HL-60/S4 (cell line): ENCODE results near the gene TRAP1.

Experiments used
- in situ Hi-C: fragments of 300-500 bp; cut with MboI; formaldehyde crosslinking; loops from 2 replicates; pipeline ENCODE4 v1.14.3; 2022; ENCODE audit warnings: low sequenced_read_pairs

Gene TRAP1

DNA sequence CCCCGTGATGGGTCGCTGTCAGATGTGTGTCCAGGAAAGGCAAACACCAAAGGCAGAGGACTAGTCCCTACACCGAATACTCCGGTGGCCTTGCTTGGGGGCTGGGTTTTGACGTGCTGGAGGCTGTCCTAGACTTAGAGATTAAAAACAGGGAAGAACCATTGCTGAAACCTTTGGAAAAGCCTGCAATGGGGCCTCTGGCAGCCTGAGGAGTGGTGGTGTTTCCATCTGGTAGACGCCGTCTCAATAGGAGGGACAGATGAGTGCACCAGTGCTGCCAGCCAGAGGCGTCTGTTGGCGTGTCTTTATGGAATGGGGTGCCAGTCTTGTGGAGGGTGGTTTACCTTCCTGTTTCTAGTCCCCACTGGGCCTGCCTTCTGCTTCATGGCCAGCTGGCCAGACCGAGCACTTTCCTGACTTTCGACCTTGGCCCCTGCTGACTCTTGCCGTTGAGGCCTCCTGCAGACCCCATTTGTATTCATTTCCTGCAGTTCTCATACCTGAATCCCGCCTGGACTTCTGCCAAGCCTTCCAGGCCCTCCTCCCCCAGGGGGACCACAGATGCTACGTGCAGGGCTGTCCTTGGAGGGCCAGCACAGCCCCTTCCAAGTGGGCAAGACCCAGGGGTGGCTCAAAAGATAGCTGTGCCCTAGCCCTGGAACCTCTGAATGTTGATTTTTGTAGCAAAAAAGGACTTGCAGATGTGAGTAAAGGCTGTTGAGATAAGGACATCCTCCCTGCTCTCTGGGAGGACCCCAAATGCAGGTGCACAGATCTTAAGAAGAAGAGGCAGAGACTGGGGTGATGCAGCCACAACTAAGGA lies 64.7 kb downstream of the TRAP1 start:
- in situ Hi-C loops: no loop called here

- in situ Hi-C loops: no loop called here
Measured at GRCh38 chr16:3651461-3652372, 65.6 kb downstream of the TRAP1 start.

GRCh38 chr16:3650631-3651265 lies 66.6 kb downstream of the TRAP1 start:
- in situ Hi-C loops: no loop called here

GRCh38 chr16:3646348-3646920 lies 70.9 kb downstream of the TRAP1 start:
- in situ Hi-C loops: no loop called here

DNA sequence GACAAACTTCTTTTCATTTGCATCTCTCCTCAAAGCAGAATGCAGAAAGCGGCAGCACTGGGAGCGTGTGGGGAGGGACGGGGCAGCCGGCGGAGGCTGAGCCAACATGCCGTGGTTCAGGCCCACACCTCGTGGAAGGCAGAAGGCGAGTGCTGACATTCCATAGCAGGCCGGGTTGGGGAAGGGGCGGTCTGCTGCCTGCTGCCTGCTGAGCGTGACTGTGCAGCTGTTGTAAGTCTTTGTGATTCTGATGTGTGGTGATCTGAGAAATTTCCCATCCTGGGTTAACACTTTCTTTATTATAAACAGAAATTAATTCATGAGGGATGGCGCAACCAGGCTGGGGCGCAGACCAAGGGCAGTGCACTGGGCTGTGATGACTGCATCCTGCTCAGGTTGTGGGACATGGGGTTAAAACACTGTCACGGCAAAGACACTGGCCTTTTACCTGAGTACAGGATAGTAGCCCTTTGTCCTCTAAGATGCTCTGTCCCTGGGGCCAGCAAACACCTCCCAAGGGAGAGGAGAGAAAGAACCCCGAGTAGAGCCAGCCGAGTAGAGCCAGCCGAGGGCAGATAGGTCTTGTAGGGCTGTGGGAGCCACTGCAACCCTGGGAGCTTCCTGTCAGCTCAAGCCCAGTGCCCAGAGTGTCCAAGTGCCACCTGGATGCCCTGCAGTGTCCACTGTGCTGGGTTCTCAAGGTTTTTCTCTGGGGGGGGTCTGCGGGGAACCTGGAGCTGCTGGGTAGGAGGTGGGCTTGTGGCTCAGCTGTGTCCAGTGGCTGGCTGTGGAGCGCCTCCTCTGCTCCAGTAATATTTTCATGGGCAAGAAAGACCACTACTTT lies 71.6 kb downstream of the TRAP1 start:
- in situ Hi-C loops: no loop called here

GRCh38 chr16:3645108-3645503 lies 72.2 kb downstream of the TRAP1 start:
- in situ Hi-C loops: no loop called here

- in situ Hi-C loops: no loop called here
Measured at GRCh38 chr16:3643095-3643730, 74.1 kb downstream of the TRAP1 start.

DNA sequence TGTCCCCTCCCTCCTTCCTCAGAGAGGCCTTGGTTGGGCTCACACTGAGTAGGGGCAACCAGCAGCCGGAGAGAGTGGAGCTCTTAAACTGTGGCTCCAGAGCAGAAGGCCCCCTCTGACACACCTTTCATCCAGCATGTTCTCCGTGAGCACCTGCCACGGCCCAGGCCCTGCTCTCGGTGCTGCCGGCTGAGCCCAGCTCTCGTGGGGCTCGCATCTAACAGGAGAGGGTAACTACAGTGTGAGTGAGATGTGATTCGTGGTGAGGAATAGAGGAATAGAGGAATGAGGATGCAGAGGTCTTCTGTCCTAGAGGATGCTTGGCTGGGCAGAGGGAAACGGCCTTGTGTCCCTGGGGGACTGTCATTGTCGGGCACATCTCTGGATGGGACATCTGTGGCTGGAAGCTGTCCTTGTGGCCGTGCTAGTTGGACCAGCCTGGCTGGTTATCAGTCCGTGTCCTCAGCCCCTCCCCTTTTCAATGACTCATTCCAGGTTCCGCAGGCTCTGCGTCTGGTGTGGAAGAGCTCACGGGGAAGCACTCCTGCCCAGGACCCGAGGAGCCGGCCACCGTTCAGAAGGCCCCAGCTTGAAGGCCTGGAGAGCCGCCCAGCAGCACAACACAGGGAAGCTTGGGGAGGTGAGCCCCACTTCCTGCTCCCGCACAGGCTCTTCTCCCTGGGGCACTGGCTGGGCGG lies 74.8 kb downstream of the TRAP1 start:
- in situ Hi-C loops: no loop called here

DNA sequence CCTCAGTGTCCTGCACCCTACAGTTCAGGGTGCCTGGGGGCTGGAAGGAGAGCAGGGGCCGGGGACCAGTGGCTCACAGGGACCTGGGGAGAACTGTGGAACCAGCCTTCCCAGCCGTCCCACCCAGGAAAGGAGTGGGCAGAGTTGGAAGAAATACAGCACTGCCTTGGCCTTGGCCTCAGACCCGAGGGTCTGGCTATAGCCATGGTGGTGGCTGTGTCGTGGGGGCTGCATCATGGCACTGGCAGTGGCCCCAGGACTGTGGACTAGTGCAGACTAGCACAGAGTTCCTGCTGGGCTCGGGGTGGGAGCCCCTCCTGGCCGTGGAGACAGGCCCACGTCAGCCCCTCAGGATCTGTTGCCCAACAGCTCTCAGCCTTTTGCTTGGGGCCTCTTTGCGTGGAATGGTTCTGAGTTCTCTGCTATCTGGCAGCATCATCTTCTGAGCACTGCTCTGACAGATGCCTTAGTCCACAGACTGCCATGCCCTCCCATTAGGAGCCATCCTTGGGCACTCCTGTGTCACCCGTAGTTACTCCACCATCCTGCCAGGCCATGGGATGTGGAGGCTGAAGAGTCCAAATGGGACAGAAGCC lies 75.4 kb downstream of the TRAP1 start:
- in situ Hi-C loops: no loop called here

DNA sequence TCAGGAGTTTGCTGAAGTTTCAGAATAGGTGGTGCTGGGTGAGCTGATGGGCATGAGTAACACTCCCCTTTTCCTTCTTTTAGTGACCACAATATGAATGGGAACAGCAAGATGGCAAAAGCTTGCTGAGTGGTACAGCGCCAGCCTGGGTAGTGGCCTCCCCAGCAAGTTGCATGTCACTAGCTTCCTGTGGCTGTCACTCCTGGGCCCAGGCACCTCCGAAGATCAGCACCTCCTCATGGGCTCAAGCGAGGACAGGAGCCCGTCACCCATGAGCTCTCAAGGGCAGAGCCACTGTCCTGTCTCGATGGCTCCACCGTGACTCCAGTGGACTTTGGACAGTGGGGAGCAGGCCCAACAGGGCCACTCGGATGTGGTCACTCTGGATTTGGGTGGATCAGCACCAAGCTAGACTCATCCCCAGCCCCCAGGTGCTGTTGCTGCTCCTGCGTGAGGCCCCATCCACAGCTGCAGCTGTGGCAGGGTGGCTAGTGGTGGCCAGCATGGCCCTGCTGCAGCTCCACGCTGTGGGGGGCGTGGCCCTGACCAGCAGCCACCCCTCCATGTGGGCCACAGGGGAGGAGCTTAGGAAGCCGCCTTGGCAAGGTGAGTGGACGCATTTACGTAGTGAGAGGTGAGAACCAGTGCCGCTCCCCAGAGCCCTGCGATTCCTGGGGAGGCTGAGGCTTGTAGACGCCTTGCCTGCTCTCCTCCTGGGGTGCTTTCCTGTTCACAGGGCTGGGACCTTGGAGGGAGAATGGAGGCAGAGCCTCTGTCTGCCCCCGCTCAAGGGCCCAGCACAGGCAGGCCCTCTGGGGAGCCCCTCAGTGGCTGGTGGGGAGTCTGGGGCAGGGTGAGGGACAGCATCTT lies 76.5 kb downstream of the TRAP1 start:
- in situ Hi-C loops: no loop called here

DNA sequence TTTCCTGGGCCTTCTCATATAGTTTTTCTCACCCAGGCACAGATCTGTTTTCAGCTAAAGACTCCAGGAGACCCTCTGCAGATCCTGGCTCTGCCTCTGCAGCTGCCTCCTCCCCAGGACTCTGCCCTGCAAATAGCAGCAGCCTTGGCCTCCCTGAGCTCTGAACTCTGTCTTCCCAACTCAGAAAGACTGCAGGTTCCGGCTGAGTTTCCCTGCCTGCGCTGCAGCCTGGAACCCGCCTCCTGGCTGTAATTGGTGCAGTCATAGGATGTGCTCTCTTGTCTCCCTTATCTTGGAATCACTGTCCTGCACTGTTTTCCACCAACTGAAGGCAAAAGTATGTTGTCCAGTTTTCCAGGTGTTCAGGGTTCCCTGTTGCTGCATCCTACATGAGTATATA lies 77.1 kb downstream of the TRAP1 start:
- in situ Hi-C loops: no loop called here

- in situ Hi-C loops: no loop called here
Measured at GRCh38 chr16:3638916-3639644, 78.2 kb downstream of the TRAP1 start.

DNA sequence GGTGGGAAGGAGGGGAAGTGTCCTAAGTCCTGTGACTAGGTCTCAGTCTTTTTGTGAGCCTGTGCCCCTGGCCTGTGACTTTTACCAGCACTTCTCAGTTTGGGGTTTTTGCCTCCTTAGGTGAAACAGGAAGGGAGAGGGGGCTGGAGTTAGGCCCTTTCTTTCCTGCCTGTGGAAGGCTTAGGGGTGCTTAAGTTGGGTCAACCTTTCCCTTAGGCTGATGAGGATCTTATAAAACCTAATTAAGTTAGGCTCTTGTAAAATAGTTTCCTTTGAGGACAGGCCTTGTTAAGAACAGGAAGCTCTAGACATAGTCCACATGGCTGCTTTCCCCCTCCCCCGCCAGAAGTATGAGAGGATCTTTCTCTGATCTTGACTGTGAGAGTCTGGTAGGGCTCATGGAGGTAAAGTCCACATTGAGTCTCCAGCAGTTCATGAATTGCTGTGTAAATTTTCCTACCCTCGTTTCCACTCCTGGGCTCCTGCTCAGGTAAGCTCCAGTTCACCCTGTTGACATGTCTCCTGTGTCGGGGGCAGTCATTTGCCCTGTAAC lies 79.9 kb downstream of the TRAP1 start:
- in situ Hi-C loops: no loop called here

- in situ Hi-C loops: no loop called here
Measured at GRCh38 chr16:3625911-3626732, 91.2 kb downstream of the TRAP1 start.

DNA sequence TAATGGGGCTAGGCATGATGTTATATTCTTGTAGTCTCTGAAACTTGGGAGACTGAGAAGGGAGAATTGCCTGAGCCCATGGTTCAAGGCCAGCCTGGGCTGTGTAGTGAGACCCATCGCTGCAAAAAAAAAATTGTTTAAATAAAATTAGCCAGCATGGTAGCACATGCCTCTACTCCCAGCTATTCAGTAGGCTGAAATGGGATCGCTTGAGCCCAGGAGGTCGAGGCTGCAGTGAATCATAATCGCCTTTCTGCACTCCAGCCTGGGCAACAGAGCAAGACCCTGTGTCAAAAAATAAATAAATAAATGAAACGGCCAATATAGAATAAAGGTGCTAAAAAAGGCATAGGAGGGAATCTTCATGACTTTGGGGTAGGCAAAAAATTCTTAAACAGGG lies 92.0 kb downstream of the TRAP1 start:
- in situ Hi-C loops: no loop called here

GRCh38 chr16:3623642-3624041 lies 93.7 kb downstream of the TRAP1 start:
- in situ Hi-C loops: no loop called here
